ENCODE results near the gene ASTN2.

The ASTN2 gene, protein sequence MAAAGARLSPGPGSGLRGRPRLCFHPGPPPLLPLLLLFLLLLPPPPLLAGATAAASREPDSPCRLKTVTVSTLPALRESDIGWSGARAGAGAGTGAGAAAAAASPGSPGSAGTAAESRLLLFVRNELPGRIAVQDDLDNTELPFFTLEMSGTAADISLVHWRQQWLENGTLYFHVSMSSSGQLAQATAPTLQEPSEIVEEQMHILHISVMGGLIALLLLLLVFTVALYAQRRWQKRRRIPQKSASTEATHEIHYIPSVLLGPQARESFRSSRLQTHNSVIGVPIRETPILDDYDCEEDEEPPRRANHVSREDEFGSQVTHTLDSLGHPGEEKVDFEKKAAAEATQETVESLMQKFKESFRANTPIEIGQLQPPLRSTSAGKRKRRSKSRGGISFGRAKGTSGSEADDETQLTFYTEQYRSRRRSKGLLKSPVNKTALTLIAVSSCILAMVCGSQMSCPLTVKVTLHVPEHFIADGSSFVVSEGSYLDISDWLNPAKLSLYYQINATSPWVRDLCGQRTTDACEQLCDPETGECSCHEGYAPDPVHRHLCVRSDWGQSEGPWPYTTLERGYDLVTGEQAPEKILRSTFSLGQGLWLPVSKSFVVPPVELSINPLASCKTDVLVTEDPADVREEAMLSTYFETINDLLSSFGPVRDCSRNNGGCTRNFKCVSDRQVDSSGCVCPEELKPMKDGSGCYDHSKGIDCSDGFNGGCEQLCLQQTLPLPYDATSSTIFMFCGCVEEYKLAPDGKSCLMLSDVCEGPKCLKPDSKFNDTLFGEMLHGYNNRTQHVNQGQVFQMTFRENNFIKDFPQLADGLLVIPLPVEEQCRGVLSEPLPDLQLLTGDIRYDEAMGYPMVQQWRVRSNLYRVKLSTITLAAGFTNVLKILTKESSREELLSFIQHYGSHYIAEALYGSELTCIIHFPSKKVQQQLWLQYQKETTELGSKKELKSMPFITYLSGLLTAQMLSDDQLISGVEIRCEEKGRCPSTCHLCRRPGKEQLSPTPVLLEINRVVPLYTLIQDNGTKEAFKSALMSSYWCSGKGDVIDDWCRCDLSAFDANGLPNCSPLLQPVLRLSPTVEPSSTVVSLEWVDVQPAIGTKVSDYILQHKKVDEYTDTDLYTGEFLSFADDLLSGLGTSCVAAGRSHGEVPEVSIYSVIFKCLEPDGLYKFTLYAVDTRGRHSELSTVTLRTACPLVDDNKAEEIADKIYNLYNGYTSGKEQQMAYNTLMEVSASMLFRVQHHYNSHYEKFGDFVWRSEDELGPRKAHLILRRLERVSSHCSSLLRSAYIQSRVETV (N-terminal part only)
- total RNA-seq = 0.06 to 1.7 (median 0.78) reads per million in 18 experiments

- DNase-seq = no peak
Measured at GRCh38 chr9:117414906-117415331, at the start of gene ASTN2. Gene ASTN2 (minus strand): TSS chr9:117415057. CDS start chr9:117414938, 119 bp downstream.

GRCh38 chr9:117462861-117463260, 48.0 kb upstream of the ASTN2 start:
- DNase-seq = no peak

- no peak for DNase-seq
Measured at GRCh38 chr9:117461386-117461785, 46.5 kb upstream of the ASTN2 start.

DNA sequence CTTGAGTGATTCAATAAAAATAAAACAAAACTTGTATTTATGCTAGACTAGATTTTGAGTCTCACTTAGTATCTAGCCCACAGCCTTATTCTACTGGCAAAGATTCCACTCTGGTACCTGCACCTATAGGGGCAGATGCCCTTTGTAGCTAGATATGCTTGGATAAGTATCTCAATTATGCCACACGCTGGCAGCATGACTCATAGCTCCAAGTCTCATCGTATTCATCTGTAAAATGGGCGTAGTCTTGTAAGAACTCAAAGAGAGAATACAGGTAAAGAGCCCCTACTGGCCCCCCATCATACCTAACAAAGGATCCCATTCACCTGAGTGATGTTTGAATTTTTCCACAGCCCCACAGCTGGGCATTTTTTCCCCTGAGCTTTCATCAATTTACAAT, 45.9 kb upstream of the ASTN2 start:
- no peak for DNase-seq

GRCh38 chr9:117459913-117460312, 45.1 kb upstream of the ASTN2 start:
- DNase-seq = no peak

- no peak for DNase-seq
Measured at GRCh38 chr9:117458066-117458465, 43.2 kb upstream of the ASTN2 start.

GRCh38 chr9:117454711-117455110, 39.9 kb upstream of the ASTN2 start:
- no peak for DNase-seq

DNA sequence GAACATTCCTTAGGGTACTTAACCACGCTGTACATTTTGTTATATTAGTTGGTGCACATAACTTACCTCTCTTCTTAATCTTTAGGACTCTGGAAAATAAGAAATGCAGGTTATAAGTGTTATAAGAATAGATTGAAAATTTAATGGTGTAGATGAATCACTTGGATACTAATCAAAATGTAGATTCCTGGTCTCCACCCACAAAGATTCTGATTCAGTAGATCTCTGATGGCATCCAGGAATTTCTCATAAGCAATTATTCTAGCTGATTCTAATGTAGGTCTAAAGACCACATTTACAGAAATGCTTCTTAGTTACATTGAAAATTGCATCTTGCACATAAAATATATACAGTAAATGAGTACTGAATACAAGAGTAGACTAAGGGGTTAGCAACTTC, 38.9 kb upstream of the ASTN2 start:
- no peak for DNase-seq

DNA sequence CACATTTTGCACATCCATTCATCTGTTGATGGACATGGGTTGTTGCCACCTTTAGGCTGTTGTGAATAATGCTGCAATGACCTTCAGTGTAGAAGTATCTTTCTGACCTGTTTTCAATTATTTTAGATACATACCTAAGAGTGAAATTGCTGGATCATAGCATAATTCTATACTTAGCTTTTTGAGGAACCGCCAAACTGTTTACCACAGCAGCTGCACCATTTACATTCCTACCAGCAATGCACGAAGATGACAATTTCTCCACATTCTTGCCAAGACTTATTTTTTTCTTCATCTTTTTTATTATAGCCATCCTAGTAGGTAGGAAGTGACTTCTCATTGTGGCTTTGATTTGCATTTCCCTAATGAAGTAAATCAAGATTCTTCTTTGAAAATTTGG, 36.5 kb upstream of the ASTN2 start:
- DNase-seq = no peak

- DNase-seq = no peak
Measured at GRCh38 chr9:117448066-117448465, 33.2 kb upstream of the ASTN2 start.

- DNase-seq = no peak
Measured at GRCh38 chr9:117445631-117446030, 30.8 kb upstream of the ASTN2 start.

DNA sequence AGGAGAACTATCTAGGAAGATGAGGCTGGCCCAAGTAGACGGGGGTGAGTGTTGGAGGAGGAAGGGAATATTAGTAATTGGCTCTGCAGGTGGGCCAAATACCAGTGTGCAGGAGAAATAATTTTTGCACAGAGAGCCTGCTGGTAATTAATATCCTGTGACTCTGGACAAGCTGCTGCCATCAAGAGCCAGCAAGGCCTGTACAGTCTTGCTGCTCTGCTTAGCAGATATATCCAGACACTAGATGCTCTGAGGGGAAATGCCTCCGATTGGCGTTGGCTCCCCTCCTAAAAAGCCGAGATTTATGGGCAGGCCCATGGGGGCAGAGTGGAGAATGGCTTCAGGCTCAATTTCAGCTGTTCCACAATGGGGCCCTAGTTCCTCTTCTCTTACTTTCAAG, 29.6 kb upstream of the ASTN2 start:
- no peak for DNase-seq

DNA sequence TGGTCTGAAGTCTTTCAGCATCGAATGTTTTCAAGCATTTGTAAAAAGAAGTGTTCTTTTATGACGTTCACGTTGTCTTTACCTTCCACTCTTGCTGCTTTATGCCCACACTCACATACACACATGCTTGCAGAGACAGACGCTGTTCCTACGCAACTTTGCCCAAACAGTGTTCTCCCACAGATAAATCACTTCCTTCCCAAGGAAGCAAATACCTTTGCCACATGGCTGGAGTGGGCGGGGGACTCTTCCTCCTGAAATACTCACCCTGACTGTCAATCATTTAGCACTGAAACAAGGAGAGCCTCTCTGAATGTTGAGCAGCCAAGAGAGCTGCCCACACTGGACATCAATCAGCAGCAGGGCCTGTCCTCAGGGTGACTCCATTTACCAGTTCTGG, 22.4 kb upstream of the ASTN2 start:
- no peak for DNase-seq

DNA sequence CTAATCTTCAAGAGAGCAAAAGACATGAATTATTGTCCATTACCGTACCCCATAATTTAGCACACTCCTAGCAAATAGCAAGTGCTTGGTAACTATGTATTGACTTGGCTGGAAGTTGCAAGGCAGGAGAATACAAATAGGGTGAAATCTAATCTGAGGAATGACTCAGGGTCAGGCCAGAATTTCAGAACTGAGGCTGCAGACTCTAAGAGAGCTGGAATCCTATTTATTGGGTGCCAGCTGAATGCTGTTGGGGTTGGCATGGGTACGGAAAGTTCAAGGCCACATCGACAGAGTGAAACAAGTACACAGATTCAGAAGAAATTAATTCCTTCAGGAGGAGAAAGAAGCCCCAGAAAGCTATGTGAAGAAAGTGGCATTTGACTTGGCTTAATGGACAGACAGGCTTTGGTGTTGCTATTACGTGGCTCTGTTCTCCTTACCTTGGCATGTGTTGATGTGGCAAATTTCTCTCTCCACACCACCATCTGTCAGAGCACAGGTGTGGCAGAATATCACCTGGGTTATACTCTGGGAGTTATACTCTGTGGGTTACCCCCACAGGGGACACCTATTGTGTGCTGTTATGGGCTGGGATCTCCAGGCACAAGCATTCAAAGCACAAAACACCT, 20.9 kb upstream of the ASTN2 start:
- no peak for DNase-seq

GRCh38 chr9:117434566-117434965, 19.7 kb upstream of the ASTN2 start:
- no peak for DNase-seq

DNA sequence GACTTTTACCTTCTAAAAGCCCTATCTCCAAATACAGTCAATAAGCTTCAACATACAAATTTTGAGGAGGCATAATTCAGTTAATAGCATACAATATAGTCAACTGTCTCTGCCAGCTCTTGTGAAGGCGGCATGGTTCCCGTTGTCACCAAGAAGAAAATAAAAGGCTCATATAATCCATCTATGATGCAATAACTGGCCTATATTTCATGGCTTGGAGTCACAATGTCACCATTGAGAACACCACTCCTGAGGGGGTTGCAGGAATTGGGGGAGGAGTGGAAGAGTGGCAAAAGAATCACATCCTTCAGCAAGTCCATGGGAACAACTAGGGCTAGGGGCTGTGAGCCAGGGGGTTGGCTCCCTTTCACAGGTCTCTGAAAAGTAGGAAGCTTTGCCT, 16.0 kb upstream of the ASTN2 start:
- no peak for DNase-seq

DNA sequence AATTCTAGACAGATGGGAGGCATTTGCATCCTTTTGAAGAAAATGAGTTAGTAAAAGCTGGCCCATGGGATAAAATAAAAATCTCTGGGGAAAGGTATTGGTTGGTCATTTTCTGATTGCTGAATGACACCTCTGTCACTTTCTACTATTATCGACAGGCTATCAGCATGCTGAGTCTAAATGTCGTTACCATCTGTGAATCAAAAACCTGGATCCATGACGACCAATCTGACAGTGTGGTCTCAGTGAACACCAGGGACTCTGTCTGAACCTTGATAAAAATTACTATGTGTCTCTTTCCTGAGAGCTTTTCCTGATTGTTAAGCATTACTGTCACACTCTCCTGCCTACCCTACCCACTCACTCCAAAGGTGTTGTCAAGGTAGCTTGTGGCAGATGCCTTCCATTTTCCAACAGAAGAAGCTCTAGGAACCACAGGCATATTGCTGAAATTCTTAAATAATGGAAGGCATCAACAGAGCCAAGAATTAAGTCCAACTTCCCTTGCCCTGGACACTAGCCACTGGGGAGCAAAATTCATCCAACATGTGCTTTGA, 12.6 kb upstream of the ASTN2 start:
- DNase-seq = no peak

- no peak for DNase-seq
Measured at GRCh38 chr9:117425566-117425965, 10.7 kb upstream of the ASTN2 start.

DNA sequence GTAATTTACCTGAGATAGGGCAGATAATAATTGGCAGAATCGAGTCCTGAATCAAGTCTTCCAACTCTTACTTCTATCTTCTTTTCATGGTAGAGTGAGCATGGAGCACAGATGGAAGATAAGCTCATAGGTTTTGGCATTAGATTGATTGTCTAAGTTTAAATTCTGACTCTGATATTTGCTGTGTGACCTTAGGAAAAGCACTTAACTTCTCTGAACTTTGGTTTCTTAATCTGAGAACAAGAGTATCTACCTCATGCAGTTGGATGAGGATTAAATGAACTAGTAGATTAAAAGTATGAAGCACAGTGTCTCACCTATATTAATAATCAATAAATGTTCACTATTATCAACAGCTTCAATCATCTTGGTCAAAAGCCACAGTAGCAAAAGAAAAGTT, 9.4 kb upstream of the ASTN2 start:
- DNase-seq = no peak

- no peak for DNase-seq
Measured at GRCh38 chr9:117418111-117418510, 3.3 kb upstream of the ASTN2 start.

DNA sequence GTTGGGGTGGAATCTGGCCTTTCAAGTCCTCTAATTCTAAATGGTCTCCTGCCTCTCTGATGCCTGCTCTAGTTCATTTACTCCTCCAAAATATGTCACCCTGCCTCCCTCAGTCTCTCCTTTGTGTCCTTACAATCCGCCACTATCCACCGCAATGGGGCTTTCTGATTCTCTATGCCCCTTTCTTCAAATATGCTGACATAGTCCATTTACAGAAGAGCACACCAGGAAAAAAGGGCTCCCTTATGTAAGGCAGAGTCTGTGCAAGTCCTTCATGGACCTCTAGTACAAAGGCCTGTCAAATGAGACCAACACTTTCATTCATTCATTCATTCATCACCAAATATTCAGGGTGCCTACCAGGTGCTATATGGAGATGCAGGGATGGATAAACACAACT, 2.0 kb upstream of the ASTN2 start:
- no peak for DNase-seq

- DNase-seq = no peak
Measured at GRCh38 chr9:117415358-117415914, 579 bp upstream of the ASTN2 start.
